Fibroblast of the conjunctiva (primary cell): Measurements from ENCODE around the gene PTPRF.

Source experiments
- DNase-seq: peaks from one replicate; pipeline ENCODE4 v3.0.0-alpha.2; 2010; ENCODE audit warnings: low read depth

Gene PTPRF

DNA sequence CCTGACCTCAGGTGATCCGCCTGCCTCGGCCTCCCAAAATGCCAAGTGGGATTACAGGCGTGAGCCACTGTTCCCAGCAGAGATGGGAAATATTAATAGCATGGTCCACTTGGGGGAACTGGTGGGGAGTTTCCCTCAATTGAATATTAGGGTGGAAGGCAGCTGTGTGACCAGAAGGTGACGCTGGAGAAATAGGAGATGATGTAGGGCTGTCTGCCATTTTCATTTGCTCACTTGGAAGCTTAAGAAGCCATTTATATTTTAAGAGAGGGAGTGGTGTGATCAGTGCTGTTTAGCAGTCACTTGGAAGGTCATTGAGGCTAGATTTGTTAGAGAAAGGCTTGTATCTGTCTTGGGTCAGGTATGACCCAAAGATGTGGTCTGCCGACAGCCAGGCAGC is 139.2 kb downstream of the PTPRF start:
- no peak for DNase-seq

DNA sequence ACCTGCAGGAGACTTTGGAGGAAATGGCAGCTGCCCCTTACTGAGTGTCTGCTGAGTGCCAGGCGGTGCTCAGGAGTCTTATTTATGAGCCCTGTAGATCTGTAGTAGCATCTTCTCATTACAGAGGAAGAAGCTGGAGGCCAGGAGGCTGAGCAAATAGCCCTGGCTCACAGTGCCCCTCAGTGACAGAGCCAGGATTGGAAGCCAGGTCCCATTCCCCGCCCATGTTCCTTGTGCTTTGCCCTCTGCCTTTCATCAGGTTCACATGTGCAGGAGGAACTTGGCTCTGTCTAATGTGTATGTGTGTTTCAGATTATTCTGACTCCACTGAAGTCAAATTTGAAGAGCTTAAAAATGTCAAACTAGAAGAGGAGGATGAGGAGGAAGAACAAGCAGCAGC is 140.5 kb downstream of the PTPRF start:
- no peak for DNase-seq

DNA sequence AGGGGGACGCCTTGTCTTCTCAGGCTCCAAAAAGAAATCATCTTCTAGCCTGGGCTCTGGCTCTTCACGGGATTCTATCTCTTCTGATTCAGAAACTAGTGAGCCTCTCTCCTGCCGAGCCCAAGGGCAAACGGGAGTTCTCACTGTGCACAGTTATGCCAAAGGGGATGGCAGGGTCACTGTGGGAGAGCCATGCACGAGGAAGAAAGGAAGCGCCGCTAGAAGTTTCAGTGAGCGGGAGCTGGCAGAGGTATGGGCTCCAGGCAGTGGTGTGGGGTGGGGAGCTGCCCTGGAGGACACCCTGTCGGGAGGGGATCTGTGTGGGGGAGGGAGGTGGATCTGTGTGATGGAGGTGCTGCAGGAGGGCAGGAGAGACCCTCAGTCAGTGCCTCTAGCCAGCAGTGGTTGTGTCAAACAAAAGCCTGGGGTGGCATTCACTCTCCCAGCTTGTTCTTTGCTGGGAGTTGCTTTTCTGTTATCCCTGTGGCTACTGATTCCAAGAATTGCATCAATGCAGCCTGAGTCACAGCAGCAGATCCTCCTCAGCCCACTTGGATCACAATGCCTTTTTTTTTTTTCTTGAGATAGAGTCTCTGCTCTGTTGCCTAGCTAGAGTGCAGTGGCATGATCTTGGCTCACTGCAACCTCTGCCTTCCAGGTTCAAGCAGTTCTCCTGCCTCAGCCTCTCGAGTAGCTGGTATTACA is 141.1 kb downstream of the PTPRF start:
- DNase-seq, result peak; percentile 38

DNA sequence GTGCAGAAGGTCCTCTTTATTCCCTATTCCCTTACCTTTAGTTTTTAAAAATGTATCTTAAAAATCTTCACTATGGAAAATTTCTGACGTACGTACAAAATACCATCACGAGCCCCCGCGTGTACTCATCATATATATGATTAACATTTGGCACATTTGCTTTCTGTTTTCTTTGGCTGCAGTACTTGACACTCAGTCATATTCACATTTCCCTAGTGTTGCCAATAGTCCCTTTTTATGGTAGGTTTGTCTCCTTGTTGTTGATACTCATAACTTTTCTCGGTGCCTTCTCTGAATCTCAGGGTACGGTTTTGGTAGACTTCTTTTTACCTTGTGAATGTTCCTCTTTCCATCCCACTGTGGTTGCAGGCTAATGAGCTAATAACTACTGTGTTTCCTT is 142.6 kb downstream of the PTPRF start:
- no peak for DNase-seq
